Motor neuron (in vitro differentiated cells): ENCODE measurements around the gene FOXQ1. TPM values are rescaled to one million over a fixed set of nuclear protein-coding genes. Genes with fewer than 3 reads are reported as not detected.

Source experiments
- ATAC-seq, 8 experiments: fragments of 200-7000 bp; cut with Tn5 transposase; replicated peaks in 6 of 8; 2 replicates each; pipeline ENCODE4 v1.8.0; 2021; ENCODE audit warnings: mild to moderate bottlenecking in 8 of 8, moderate library complexity in 8 of 8
- H3K27ac ChIP-seq, 2 donors: fragments of 250-450 bp; sonication (Bioruptor Pico); 2 replicates each; pipeline ENCODE4 v1.9.0; 2021; ENCODE audit warnings: antibody characterized with exemption in 2 of 2, mild to moderate bottlenecking in 2 of 2, moderate library complexity in 1 of 2
- H3K4me1 ChIP-seq, 2 donors: fragments of 250-450 bp; sonication (Bioruptor Pico); replicated peaks in 1 of 2; 2 replicates each; pipeline ENCODE4 v1.6.1; 2021; ENCODE audit warnings: antibody characterized with exemption in 2 of 2, mild to moderate bottlenecking in 2 of 2, moderate library complexity in 1 of 2
- H3K4me3 ChIP-seq, 5 donors: fragments of 250-450 bp; sonication (Bioruptor Pico); 2 replicates each; pipeline ENCODE4 v1.9.0; 2021; ENCODE audit warnings: antibody characterized with exemption in 5 of 5, mild to moderate bottlenecking in 5 of 5, moderate library complexity in 4 of 5
- WGBS, 10 experiments: fragments of 450-650 bp; shearing (Covaris generic); methylation state at CpG; one replicate each; pipeline ENCODE4 v1.0.0; 2022; 5-methylcytosine and 5-hydroxymethylcytosine counted together
- in situ Hi-C, 9 experiments: fragments of 400-800 bp; cut with MboI; loops; one replicate each; pipeline ENCODE4 v1.15.0; 2021; ENCODE audit warnings: low sequenced_read_pairs in 9 of 9, low pct_unique_long_range_greater_than_20kb in 2 of 9; ENCODE audit not compliant: unreplicated experiment in 9 of 9
- total RNA-seq, 8 experiments: library from RNA; unstranded; fragments of 300-600 nt; gene quantifications; 2 replicates each; pipeline versions ENCODE4 v1.2.3 to v1.2.4, GENCODE V29; 2022

The FOXQ1 gene
- total RNA-seq, 8 experiments from 2014 or later: 0.24 to 0.78 TPM; not detected in 6

- H3K4me3 ChIP-seq: no peak overlapping the region
- ATAC-seq: no peak
- in situ Hi-C loops: no loop called here
- no peak overlapping the region for H3K27ac ChIP-seq
- no peaks in the 10 kb centered on the region for H3K4me1 ChIP-seq
- 78 to 100% (median 90%) methylated on average over 2 of the region's 2 CpGs; no CpG with 5 or more reads in 2 of the 10 experiments for WGBS, 10 experiments
Measured at GRCh38 chr6:1298768-1299167, 13.1 kb upstream of the FOXQ1 start.

GRCh38 chr6:1306133-1306532 is 5.8 kb upstream of the FOXQ1 start:
- no peaks in the 10 kb centered on the region for H3K4me1 ChIP-seq
- no peak overlapping the region for H3K27ac ChIP-seq
- WGBS, 10 experiments: 50 to 100% (median 92%) methylated on average over 1 to 2 of the region's 2 CpGs; no CpG with 5 or more reads in 1 of the 10 experiments
- ATAC-seq: no peak
- in situ Hi-C loops: no loop called here
- no peak overlapping the region for H3K4me3 ChIP-seq

- Histone ChIP-seq H3K4me3 (no peak overlapping the region), H3K27ac (no peak overlapping the region), H3K4me1 (peaks cover 0 to 9% of the 10 kb centered on the region in 2 donors)
- 40 to 89% (median 57%) methylated on average over 1 to 6 of the region's 6 CpGs; no CpG with 5 or more reads in 1 of the 10 experiments for WGBS, 10 experiments
- in situ Hi-C loops: no loop called here
- no peak for ATAC-seq
Measured at GRCh38 chr6:1309366-1309765, 2.5 kb upstream of the FOXQ1 start.

GRCh38 chr6:1310628-1311399 is 1.1 kb upstream of the FOXQ1 start:
- Histone ChIP-seq H3K27ac (no peak overlapping the region), H3K4me3 (no peak overlapping the region), H3K4me1 (peaks cover 0 to 9% of the 10 kb centered on the region in 2 donors)
- WGBS, 10 experiments: 0 to 43% (median 4%) methylated on average over 1 to 24 of the region's 43 CpGs; no CpG with 5 or more reads in 1 of the 10 experiments
- peak in 1 of 8 experiments; percentile 14 for ATAC-seq
- in situ Hi-C loops: no loop called here

- Histone ChIP-seq H3K4me3 (peak overlapping the region in 4 of 5 donors; percentile 12 to 32 (median 22)), H3K4me1 (peaks cover 0 to 9% of the 10 kb centered on the region in 2 donors), H3K27ac (no peak overlapping the region)
- peak in 1 of 8 experiments; percentile 8 for ATAC-seq
- WGBS, 10 experiments: 4% methylated on average over 12 of the region's 25 CpGs; no CpG with 5 or more reads in 9 of the 10 experiments
- in situ Hi-C loops: no loop called here
Measured at GRCh38 chr6:1312203-1312472, 240 bp downstream of the FOXQ1 start.

GRCh38 chr6:1312473-1313367 is 822 bp downstream of the FOXQ1 start:
- H3K4me3 ChIP-seq: peak overlapping the region in 1 of 5 donors; percentile 15
- ATAC-seq: peak in 1 of 8 experiments; percentile 19
- no peak overlapping the region for H3K27ac ChIP-seq
- peaks cover 0 to 9% of the 10 kb centered on the region in 2 donors for H3K4me1 ChIP-seq
- in situ Hi-C loops: no loop called here
- WGBS, 10 experiments: 0% methylated on average over 1 to 6 of the region's 109 CpGs; no CpG with 5 or more reads in 7 of the 10 experiments

GRCh38 chr6:1313384-1313766 is 1.5 kb downstream of the FOXQ1 start:
- WGBS, 10 experiments: no CpG with 5 or more reads among the region's 64 CpGs
- ATAC-seq: no peak
- in situ Hi-C loops: no loop called here

GRCh38 chr6:1313767-1314503 is 2.0 kb downstream of the FOXQ1 start:
- Histone ChIP-seq H3K4me3 (no peak overlapping the region), H3K27ac (no peak overlapping the region), H3K4me1 (peaks cover 0 to 9% of the 10 kb centered on the region in 2 donors)
- WGBS, 10 experiments: 0 to 78% (median 31%) methylated on average over 2 to 20 of the region's 45 CpGs
- in situ Hi-C loops: no loop called here
- ATAC-seq: peak in 2 of 8 experiments; percentile 23 to 57

More at GRCh38 chr6:1313384-1313766, 1.5 kb downstream of the FOXQ1 start:
- Histone ChIP-seq H3K27ac (no peak overlapping the region), H3K4me1 (peaks cover 0 to 9% of the 10 kb centered on the region in 2 donors), H3K4me3 (no peak overlapping the region)

- H3K4me3 ChIP-seq: no peak overlapping the region
- 11 to 100% (median 48%) methylated on average over 1 to 2 of the region's 2 CpGs; no CpG with 5 or more reads in 1 of the 10 experiments for WGBS, 10 experiments
- in situ Hi-C loops: no loop called here
- ATAC-seq: no peak
- H3K4me1 ChIP-seq: peaks cover 0 to 9% of the 10 kb centered on the region in 2 donors
- H3K27ac ChIP-seq: no peak overlapping the region
Measured at GRCh38 chr6:1314617-1315016, 2.7 kb downstream of the FOXQ1 start.

GRCh38 chr6:1315201-1315559 is 3.3 kb downstream of the FOXQ1 start:
- in situ Hi-C loops: no loop called here
- Histone ChIP-seq H3K4me1 (peaks cover 0 to 9% of the 10 kb centered on the region in 2 donors), H3K4me3 (no peak overlapping the region), H3K27ac (no peak overlapping the region)
- ATAC-seq: no peak
- 17 to 40% (median 38%) methylated on average over 1 of the region's 1 CpG; no CpG with 5 or more reads in 7 of the 10 experiments for WGBS, 10 experiments

GRCh38 chr6:1315560-1316386 is 3.9 kb downstream of the FOXQ1 start:
- in situ Hi-C loops: no loop called here
- Histone ChIP-seq H3K27ac (no peak overlapping the region), H3K4me3 (no peak overlapping the region), H3K4me1 (peaks cover 0 to 9% of the 10 kb centered on the region in 2 donors)
- WGBS, 10 experiments: 9 to 88% (median 35%) methylated on average over 3 to 11 of the region's 11 CpGs
- no peak for ATAC-seq

- peak in 3 of 8 experiments; percentile 13 to 38 (median 14) for ATAC-seq
- Histone ChIP-seq H3K4me1 (peaks cover 0 to 9% of the 10 kb centered on the region in 2 donors), H3K4me3 (peak overlapping the region in 1 of 5 donors; percentile 12), H3K27ac (no peak overlapping the region)
- in situ Hi-C loops: no loop called here
- WGBS, 10 experiments: 0% methylated on average over 3 to 7 of the region's 35 CpGs; no CpG with 5 or more reads in 8 of the 10 experiments
Measured at GRCh38 chr6:1316489-1316971, 4.6 kb downstream of the FOXQ1 start.
